Measurements from ENCODE around the gene SAMD11. TPM values are rescaled to one million over a fixed set of nuclear protein-coding genes. Genes with fewer than 3 reads are reported as not detected.

Gene SAMD11
- total and polyA plus RNA-seq, 2 donors (not counting 1 experiment from before 2014, with no cell fraction given): not detected

- H2AFZ ChIP-seq (ENCODE audit: insufficient read depth, low read depth, low read length, poor library complexity, severe bottlenecking): no peak overlapping the region
- TF ChIP-seq, protein P1, sequence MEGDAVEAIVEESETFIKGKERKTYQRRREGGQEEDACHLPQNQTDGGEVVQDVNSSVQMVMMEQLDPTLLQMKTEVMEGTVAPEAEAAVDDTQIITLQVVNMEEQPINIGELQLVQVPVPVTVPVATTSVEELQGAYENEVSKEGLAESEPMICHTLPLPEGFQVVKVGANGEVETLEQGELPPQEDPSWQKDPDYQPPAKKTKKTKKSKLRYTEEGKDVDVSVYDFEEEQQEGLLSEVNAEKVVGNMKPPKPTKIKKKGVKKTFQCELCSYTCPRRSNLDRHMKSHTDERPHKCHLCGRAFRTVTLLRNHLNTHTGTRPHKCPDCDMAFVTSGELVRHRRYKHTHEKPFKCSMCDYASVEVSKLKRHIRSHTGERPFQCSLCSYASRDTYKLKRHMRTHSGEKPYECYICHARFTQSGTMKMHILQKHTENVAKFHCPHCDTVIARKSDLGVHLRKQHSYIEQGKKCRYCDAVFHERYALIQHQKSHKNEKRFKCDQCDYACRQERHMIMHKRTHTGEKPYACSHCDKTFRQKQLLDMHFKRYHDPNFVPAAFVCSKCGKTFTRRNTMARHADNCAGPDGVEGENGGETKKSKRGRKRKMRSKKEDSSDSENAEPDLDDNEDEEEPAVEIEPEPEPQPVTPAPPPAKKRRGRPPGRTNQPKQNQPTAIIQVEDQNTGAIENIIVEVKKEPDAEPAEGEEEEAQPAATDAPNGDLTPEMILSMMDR (IDR thresholded peaks at IDR 0.05): no peak
- TF ChIP-seq EZH2 (IDR thresholded peaks at IDR 0.05; ENCODE audit: borderline replicate concordance, insufficient read depth, low read depth, low read length, poor library complexity, severe bottlenecking): no peak
- H3K79me2 ChIP-seq (ENCODE audit: control insufficient read depth, insufficient read depth, low read length): peaks cover 5% of the 10 kb centered on the region
- H3K9ac ChIP-seq (ENCODE audit: low read length): no peak overlapping the region
- Mint-ChIP-seq H3K4me3 (no peak overlapping the region), H3K9me3 (ENCODE audit: insufficient read depth) (no peaks in the 10 kb centered on the region), H3K27ac (no peak overlapping the region), H3K27me3 (no peaks in the 10 kb centered on the region), H3K4me1 (peaks cover 5% of the 10 kb centered on the region)
- H3K4me1 ChIP-seq (ENCODE audit: control insufficient read depth in 2 of 2, insufficient read depth in 2 of 2, low read length in 2 of 2): peaks cover 0 to 12% of the 10 kb centered on the region in 2 donors
- ATAC-seq (ENCODE audit: low read depth) (no peak), DNase-seq (no peak)
- intact Hi-C loops (cut with micrococcal nuclease): no loop called here
- POLR2A ChIA-PET: no interaction called here
- peaks cover 90% of the 10 kb centered on the region for H4K20me1 ChIP-seq (ENCODE audit: control insufficient read depth, insufficient read depth, low read length, poor library complexity, severe bottlenecking)
- CTCF ChIA-PET: no interaction called here
- H3K27ac ChIP-seq (ENCODE audit: low read length in 2 of 2): no peak overlapping the region
- no peaks in the 10 kb centered on the region for H3K27me3 ChIP-seq (replicated peaks in 1 of 4; ENCODE audit: control extremely low read depth in 1 of 4, control insufficient read depth in 3 of 4, insufficient read depth in 4 of 4, low read length in 3 of 4)
- no peaks in the 10 kb centered on the region for H3K9me3 ChIP-seq (ENCODE audit: control extremely low read depth in 1 of 3, control insufficient read depth in 2 of 3, insufficient read depth in 1 of 3, low read length in 2 of 3)
- no peak overlapping the region for H3K4me3 ChIP-seq (ENCODE audit: control extremely low read depth in 1 of 5, extremely low read depth in 1 of 5, insufficient read depth in 1 of 5, low read depth in 2 of 5, low read length in 4 of 5)
- no peak overlapping the region for H3K4me2 ChIP-seq (replicated peaks; ENCODE audit: low read depth, low read length, poor library complexity, severe bottlenecking)
- H3K36me3 ChIP-seq (replicated peaks in 1 of 2; ENCODE audit: control extremely low read depth in 1 of 2, control insufficient read depth in 1 of 2, extremely low read depth in 1 of 2, insufficient read depth in 2 of 2, low read length in 1 of 2): peaks cover 0 to 97% of the 10 kb centered on the region in 2 experiments
- 92% methylated on average over 12 of the region's 15 CpGs for WGBS (ENCODE audit: insufficient coverage)
These were observed 28.5 kb downstream of the SAMD11 start for GRCh38 chr1:952201-952600.

GRCh38 chr1:952603-953002, 28.9 kb downstream of the SAMD11 start:
- Mint-ChIP-seq H3K4me1 (peaks cover 8% of the 10 kb centered on the region), H3K27ac (no peak overlapping the region), H3K9me3 (ENCODE audit: insufficient read depth) (no peaks in the 10 kb centered on the region), H3K4me3 (no peak overlapping the region), H3K27me3 (no peaks in the 10 kb centered on the region)
- ChIA-PET CTCF (no interaction called here), POLR2A (no interaction called here)
- H4K20me1 ChIP-seq (ENCODE audit: control insufficient read depth, insufficient read depth, low read length, poor library complexity, severe bottlenecking): peaks cover 90% of the 10 kb centered on the region
- H3K27ac ChIP-seq (ENCODE audit: low read length in 2 of 2): no peak overlapping the region
- H3K27me3 ChIP-seq (replicated peaks in 1 of 4; ENCODE audit: control extremely low read depth in 1 of 4, control insufficient read depth in 3 of 4, insufficient read depth in 4 of 4, low read length in 3 of 4): no peaks in the 10 kb centered on the region
- H3K9me3 ChIP-seq (ENCODE audit: control extremely low read depth in 1 of 3, control insufficient read depth in 2 of 3, insufficient read depth in 1 of 3, low read length in 2 of 3): no peaks in the 10 kb centered on the region
- peaks cover 9% of the 10 kb centered on the region for H3K79me2 ChIP-seq (ENCODE audit: control insufficient read depth, insufficient read depth, low read length)
- DNase-seq (no peak), ATAC-seq (ENCODE audit: low read depth) (no peak)
- H3K36me3 ChIP-seq (replicated peaks in 1 of 2; ENCODE audit: control extremely low read depth in 1 of 2, control insufficient read depth in 1 of 2, extremely low read depth in 1 of 2, insufficient read depth in 2 of 2, low read length in 1 of 2): peaks cover 0 to 93% of the 10 kb centered on the region in 2 experiments
- H3K9ac ChIP-seq (ENCODE audit: low read length): no peak overlapping the region
- intact Hi-C loops (cut with micrococcal nuclease): no loop called here
- H2AFZ ChIP-seq (ENCODE audit: insufficient read depth, low read depth, low read length, poor library complexity, severe bottlenecking): no peak overlapping the region
- no peak overlapping the region for H3K4me3 ChIP-seq (ENCODE audit: control extremely low read depth in 1 of 5, extremely low read depth in 1 of 5, insufficient read depth in 1 of 5, low read depth in 2 of 5, low read length in 4 of 5)
- TF ChIP-seq, protein P1 (IDR thresholded peaks at IDR 0.05): no peak
- TF ChIP-seq EZH2 (IDR thresholded peaks at IDR 0.05; ENCODE audit: borderline replicate concordance, insufficient read depth, low read depth, low read length, poor library complexity, severe bottlenecking): no peak
- H3K4me1 ChIP-seq (ENCODE audit: control insufficient read depth in 2 of 2, insufficient read depth in 2 of 2, low read length in 2 of 2): peaks cover 3 to 16% of the 10 kb centered on the region in 2 donors
- WGBS (ENCODE audit: insufficient coverage): 91% methylated on average over 7 of the region's 7 CpGs
- no peak overlapping the region for H3K4me2 ChIP-seq (replicated peaks; ENCODE audit: low read depth, low read length, poor library complexity, severe bottlenecking)
